ENCODE results near the gene DEGS2. TPM values are rescaled to one million over a fixed set of nuclear protein-coding genes. Genes with fewer than 3 reads are reported as not detected.

The DEGS2 gene
- total RNA-seq, 1 donor from 2014 or later: 1.3 TPM

- TF ChIP-seq, protein P1, sequence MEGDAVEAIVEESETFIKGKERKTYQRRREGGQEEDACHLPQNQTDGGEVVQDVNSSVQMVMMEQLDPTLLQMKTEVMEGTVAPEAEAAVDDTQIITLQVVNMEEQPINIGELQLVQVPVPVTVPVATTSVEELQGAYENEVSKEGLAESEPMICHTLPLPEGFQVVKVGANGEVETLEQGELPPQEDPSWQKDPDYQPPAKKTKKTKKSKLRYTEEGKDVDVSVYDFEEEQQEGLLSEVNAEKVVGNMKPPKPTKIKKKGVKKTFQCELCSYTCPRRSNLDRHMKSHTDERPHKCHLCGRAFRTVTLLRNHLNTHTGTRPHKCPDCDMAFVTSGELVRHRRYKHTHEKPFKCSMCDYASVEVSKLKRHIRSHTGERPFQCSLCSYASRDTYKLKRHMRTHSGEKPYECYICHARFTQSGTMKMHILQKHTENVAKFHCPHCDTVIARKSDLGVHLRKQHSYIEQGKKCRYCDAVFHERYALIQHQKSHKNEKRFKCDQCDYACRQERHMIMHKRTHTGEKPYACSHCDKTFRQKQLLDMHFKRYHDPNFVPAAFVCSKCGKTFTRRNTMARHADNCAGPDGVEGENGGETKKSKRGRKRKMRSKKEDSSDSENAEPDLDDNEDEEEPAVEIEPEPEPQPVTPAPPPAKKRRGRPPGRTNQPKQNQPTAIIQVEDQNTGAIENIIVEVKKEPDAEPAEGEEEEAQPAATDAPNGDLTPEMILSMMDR (IDR thresholded peaks at IDR 0.05; ENCODE audit: unreplicated experiment): peak; percentile 84
- Mint-ChIP-seq H3K27me3 (no peaks in the 10 kb centered on the region), H3K36me3 (ENCODE audit: insufficient read depth) (peaks cover 2% of the 10 kb centered on the region), H3K9me3 (ENCODE audit: low read depth) (peaks cover 3% of the 10 kb centered on the region), H3K4me1 (ENCODE audit: low read depth) (peaks cover 9% of the 10 kb centered on the region), H3K4me3 (ENCODE audit: low read depth) (peak overlapping the region; percentile 47), H3K27ac (peak overlapping the region; percentile 91)
- peak; percentile 100 for DNase-seq (ENCODE audit: low spot score, unreplicated experiment)
These were observed 33.4 kb upstream of the DEGS2 start for GRCh38 chr14:100192672-100193416.

DNA sequence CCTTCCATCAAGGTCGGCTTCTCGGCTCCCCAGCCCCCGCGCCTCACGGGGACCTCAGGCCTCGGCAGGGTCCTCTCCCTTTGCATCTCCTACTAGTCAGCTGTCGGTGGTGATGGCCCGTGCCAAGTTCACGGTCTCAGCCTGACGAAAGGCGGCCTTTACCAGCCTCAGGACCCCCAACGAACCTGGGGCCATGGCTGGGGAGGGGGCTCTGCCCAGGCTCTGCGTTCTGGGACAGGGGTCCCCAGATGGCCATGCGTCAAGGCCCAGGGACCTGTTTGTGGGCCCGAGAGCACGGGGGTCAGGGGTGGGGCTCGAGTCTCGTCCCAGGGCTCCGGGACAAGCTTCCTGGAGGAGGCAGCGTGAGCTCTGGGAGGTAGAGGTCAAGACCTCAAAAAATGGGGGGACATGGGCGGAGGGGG, 32.8 kb upstream of the DEGS2 start:
- Mint-ChIP-seq H3K27me3 (no peaks in the 10 kb centered on the region), H3K4me3 (ENCODE audit: low read depth) (peak overlapping the region; percentile 31), H3K4me1 (ENCODE audit: low read depth) (peaks cover 9% of the 10 kb centered on the region), H3K27ac (peak overlapping the region; percentile 80), H3K36me3 (ENCODE audit: insufficient read depth) (peaks cover 2% of the 10 kb centered on the region), H3K9me3 (ENCODE audit: low read depth) (peaks cover 3% of the 10 kb centered on the region)
- DNase-seq (ENCODE audit: low spot score, unreplicated experiment): peak; percentile 26
- TF ChIP-seq, protein P1 (IDR thresholded peaks at IDR 0.05; ENCODE audit: unreplicated experiment): no peak

DNA sequence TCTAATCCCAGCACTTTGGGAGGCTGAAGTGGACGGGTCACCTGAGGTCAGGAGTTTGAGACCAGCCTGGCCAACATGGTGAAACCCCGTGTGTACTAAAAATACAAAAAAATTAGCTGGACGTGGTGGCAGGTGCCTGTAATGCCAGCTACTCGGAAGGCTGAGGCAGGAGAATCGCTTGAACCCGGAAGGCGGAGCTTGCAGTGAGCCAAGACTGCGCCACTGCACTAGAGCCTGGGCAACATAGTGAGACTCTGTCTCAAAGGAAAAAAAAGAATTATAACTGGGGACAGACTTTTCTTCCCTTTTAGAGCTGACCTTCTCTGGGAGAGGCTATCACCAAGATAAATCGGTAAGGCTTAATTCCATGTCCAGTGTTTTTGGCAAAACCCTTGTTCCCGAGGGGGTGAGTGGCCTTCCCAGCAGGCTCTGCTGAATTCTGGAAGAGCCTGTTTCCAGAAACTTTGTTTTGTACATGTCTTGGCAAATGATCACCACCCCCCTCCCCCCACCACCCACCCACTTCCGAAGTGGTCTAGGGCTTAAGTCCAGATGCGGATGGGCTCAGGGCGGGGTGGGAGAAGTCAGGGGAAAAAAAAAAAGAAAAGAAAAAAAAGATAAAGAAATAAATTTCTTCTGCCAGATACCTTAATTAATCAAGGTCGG, 32.3 kb upstream of the DEGS2 start:
- DNase-seq (ENCODE audit: low spot score, unreplicated experiment): no peak
- H3K36me3 Mint-ChIP-seq (ENCODE audit: insufficient read depth): peaks cover 2% of the 10 kb centered on the region
- H3K27me3 Mint-ChIP-seq: no peaks in the 10 kb centered on the region
- H3K4me1 Mint-ChIP-seq (ENCODE audit: low read depth): peaks cover 9% of the 10 kb centered on the region
- TF ChIP-seq, protein P1 (IDR thresholded peaks at IDR 0.05; ENCODE audit: unreplicated experiment): no peak
- H3K4me3 Mint-ChIP-seq (ENCODE audit: low read depth): no peak overlapping the region
- H3K9me3 Mint-ChIP-seq (ENCODE audit: low read depth): peaks cover 3% of the 10 kb centered on the region
- H3K27ac Mint-ChIP-seq: no peak overlapping the region

- peaks cover 3% of the 10 kb centered on the region for H3K9me3 Mint-ChIP-seq (ENCODE audit: low read depth)
- H3K27me3 Mint-ChIP-seq: no peaks in the 10 kb centered on the region
- no peak overlapping the region for H3K4me3 Mint-ChIP-seq (ENCODE audit: low read depth)
- H3K36me3 Mint-ChIP-seq (ENCODE audit: insufficient read depth): peaks cover 2% of the 10 kb centered on the region
- no peak overlapping the region for H3K27ac Mint-ChIP-seq
- no peak for DNase-seq (ENCODE audit: low spot score, unreplicated experiment)
- TF ChIP-seq, protein P1 (IDR thresholded peaks at IDR 0.05; ENCODE audit: unreplicated experiment): no peak
- peaks cover 9% of the 10 kb centered on the region for H3K4me1 Mint-ChIP-seq (ENCODE audit: low read depth)
These were observed 30.7 kb upstream of the DEGS2 start for GRCh38 chr14:100190126-100190525.

- Mint-ChIP-seq H3K27ac (no peak overlapping the region), H3K27me3 (no peaks in the 10 kb centered on the region), H3K9me3 (ENCODE audit: low read depth) (peaks cover 3% of the 10 kb centered on the region), H3K36me3 (ENCODE audit: insufficient read depth) (peaks cover 2% of the 10 kb centered on the region), H3K4me1 (ENCODE audit: low read depth) (peaks cover 6% of the 10 kb centered on the region), H3K4me3 (ENCODE audit: low read depth) (no peak overlapping the region)
- no peak for DNase-seq (ENCODE audit: low spot score, unreplicated experiment)
- TF ChIP-seq, protein P1 (IDR thresholded peaks at IDR 0.05; ENCODE audit: unreplicated experiment): no peak
These were observed 29.1 kb upstream of the DEGS2 start for GRCh38 chr14:100188392-100189030.

Data from progenitor cell of endocrine pancreas (in vitro differentiated cells).